ENCODE results near the gene FAM151A.

The FAM151A gene

GRCh38 chr1:54604051-54604450, 19.3 kb downstream of the FAM151A start:
- DNase-seq (ENCODE audit: low read depth in 2 of 2) = no peak

DNA sequence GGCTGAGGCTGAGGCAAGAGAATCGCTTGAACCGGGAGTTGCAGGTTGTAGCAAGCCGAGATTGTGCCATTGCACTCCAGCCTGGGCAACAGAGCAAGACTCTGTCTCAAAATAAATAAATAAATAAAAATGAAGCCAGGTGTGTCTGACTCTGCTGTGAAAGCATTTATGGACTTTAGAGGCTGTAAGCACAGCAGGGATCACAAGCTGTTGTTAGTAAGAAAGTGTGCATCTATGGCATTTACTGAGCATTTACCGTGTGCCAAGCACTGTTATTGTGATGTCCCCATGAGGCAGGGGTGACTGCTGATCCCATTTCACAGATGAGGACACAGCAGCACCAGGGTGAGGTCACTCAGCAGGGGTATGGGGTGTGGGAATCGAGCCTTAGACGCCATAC, 20.1 kb downstream of the FAM151A start:
- no peak for DNase-seq (ENCODE audit: low read depth in 2 of 2)

DNA sequence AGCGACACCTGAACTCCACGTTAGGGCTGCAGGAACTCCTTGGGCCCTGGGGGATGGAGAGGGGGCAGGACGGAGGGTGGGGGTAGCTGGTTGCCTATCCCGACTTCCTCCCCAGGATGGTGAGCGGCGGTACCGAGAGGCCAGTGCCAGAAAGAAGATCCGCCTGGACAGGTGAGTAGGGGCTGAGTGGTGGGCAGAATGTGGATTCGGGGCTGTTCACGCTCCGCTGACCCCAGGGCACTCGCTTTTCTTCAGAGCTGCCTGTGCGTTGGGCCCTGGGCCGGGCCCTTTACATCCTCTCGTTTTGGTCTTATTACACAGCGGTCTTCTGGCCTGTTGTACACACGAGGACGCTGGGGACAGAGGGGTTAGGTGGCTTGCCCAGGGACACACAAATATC, 20.8 kb downstream of the FAM151A start:
- no peak for DNase-seq (ENCODE audit: low read depth in 2 of 2)

- DNase-seq (ENCODE audit: low read depth in 2 of 2) = no peak
Measured at GRCh38 chr1:54601730-54602129, 21.6 kb downstream of the FAM151A start.

GRCh38 chr1:54600947-54601721, 22.2 kb downstream of the FAM151A start:
- DNase-seq (ENCODE audit: low read depth in 2 of 2) = no peak

DNA sequence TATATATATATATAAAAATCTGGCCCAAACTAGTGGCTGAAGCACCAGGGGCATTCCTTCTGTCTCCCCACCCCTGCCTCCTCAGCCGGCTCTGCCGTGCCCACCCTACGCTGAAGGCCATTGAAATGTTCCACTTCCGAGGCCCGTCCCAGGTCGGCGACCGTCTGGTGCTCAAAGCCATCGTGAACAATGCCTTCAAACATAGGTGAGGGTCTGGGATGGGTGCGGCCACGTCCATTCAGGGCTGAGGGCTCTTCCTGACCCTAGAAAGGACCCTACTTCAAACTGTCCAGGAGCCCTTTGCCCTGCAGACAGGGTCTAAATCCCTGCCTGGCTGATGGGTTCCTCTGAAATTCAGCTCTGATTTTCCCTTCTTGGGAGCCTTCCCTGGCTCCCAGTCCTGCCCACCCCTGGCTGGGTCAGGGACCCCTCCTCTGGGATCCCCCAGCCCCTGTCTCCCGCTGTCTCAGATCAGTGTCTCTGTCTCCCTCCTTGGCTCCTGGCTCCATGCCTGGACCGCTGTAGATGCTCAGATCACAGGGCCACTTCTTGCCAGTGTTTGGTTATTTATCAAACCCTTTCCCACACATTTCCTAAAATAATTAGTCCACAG, 24.0 kb downstream of the FAM151A start:
- DNase-seq (ENCODE audit: low read depth in 2 of 2) = no peak

GRCh38 chr1:54597455-54598030, 25.8 kb downstream of the FAM151A start:
- DNase-seq (ENCODE audit: low read depth in 2 of 2) = no peak

DNA sequence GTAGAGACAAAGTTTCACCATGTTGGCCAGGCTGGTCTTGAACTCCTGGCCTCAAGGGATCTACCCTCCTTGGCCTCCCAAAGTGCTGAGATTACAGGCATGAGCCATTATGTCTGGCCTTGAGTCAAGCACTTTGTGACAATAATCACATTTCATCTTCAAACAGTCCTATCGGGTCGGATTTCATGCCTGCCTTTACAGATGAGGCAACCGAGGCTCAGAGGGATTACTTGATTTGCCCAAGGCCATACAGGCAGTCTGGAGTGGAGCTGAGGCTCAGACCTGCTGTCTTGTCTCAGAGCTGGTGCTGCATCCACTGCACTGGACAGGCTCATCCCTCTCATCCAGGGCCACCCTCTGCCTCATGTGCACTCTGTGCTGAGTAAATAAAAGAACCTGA, 26.6 kb downstream of the FAM151A start:
- DNase-seq (ENCODE audit: low read depth in 2 of 2) = no peak

DNA sequence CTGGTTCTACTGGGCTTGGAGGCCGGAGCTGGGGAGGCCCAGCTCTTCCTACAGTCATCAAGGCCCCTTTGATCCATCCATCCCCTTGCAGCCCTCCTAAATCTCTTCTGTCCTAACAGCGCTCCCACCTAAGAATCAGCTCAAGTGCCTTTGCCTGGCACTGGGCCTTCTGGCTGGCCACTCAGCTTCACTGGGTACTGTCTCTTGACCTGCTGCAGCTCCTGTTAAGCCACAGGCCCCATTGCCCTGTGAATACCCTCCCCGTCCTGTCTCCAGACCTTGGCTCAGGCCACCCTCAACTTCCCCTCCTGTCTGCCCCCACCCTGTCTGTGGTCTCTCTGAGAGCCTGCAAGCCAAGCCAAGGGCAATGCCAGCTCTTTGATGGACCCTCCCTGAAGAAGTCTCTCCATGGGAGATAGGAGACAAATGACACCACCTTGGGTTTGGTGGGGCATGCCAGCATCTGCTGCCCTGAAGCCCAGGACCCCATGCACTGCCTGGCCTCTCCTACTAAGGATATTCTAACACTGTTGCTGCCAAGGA, 27.3 kb downstream of the FAM151A start:
- no peak for DNase-seq (ENCODE audit: low read depth in 2 of 2)

DNA sequence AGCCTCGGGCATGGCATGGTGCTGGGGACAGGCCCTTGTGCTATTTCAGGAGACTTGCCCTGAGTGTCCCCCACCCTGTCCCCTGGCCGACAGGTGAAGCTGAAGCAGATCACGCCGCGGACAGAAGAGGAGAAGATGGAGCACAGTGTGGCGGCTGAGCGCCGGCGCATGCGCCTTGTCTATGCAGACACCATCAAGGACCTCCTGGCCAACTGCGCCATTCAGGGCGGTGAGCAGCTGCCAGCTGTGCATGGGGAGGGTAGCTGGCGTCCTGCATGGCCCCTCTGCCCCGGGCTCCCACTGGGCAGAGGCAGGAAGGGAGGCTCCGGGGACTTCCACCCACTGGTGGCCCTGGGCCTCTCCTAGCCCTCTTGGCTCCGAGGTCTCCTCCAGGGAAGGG, 28.9 kb downstream of the FAM151A start:
- DNase-seq (ENCODE audit: low read depth in 2 of 2) = no peak

GRCh38 chr1:54593571-54594160, 29.7 kb downstream of the FAM151A start:
- DNase-seq (ENCODE audit: low read depth in 2 of 2) = no peak

GRCh38 chr1:54591127-54591756, 32.1 kb downstream of the FAM151A start:
- DNase-seq (ENCODE audit: low read depth in 2 of 2) = no peak

- no peak for DNase-seq (ENCODE audit: low read depth in 2 of 2)
Measured at GRCh38 chr1:54588377-54588776, 34.9 kb downstream of the FAM151A start.

DNA sequence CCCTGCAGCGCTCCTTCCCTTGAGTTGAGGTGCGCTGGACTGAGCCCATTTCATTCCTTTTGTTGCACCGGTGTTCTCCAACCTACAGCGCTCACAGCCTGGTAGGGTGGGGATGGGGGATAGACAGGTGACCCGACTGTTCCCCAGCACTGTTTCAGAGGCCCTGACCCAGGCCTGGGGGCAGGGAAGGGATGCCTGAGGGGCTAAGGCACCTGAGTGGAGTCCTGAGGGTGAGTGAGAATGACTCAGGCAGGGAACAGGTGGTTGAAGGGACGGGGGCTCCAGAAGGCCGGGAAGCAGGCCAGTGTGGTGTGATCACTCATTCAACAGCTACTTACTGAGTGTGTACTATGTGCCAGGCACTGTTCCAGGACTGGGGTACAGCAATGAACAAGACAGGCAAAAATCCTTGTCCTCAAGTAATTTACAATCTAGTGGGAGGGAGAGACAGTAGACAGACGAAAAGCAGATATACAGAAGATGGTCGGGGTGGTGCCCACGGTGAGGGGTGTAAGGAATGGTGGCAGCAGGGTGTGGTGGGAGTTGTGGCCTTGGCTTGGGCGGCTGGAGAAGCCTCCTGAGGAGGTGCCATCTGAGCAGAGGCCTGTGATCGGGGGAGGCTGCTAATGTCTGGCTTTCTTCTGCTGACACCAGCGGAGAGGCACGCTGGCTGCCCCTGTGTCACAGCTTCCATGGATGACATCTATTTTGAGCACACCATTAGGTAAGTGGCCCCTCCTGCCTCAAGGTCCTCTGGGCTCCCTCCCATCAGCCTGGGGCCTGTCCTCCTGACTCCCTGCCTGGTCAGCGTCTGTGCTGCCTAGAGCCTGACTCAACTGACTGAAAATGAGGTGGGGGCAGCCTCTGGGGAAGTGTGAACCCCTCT, 37.9 kb downstream of the FAM151A start:
- DNase-seq (ENCODE audit: low read depth in 2 of 2) = no peak

- DNase-seq (ENCODE audit: low read depth in 2 of 2) = no peak
Measured at GRCh38 chr1:54584575-54584974, 38.8 kb downstream of the FAM151A start.

GRCh38 chr1:54583871-54584270, 39.5 kb downstream of the FAM151A start:
- no peak for DNase-seq (ENCODE audit: low read depth in 2 of 2)

DNA sequence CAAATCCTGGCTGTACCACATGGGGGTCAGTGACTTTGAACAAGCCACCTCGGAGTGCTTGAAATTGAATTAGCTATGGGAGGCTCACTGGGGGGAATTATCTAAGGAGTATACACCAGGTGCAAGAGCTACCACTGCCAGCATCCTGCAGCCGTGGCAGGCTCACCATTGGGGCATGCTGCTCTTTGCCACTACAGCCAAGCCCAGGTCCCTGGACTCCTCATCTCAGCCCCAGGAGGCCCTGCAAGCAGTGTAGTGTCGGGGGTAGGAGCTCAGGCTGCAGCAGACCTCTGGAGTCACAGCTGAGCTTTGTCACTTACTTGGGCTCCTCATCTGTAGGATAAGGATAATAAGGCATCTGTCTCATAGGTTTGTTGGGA, 40.0 kb downstream of the FAM151A start:
- no peak for DNase-seq (ENCODE audit: low read depth in 2 of 2)

DNA sequence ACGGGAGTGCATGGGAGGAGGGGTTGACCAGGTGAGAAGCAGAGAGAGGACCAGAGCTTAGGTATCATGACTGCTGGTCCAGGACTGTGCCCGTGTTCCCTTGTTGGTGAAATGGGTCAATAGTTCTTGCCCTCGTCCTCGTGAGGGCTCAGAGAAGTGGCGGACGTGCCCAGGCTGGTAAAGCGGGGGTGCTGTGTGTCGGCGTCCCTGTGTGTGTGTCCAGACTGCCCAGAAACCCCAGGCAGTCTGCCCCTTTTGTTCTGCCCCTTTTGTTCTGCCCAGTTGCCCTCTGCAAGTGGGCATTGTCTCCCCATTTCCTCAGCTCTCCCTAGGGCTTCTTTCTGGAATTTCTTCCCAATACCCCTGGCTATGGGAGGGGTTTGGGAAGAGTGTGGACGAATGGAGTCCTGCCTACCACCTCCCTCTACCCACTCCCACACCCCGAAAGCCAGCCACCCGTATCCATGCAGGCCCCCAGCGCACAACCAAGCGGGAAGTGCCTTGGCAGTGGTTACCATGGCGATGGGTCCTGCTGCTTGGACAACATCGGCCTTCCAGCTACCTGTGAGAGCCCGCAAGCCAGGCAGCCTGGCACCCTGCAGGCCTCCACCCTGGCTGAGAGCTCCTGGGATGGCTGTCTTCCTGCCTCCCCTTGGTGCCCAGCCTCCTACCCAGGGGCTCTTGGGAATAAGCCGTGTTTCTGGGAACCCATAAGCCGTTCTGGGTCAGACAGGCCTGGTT, 40.6 kb downstream of the FAM151A start:
- DNase-seq (ENCODE audit: low read depth in 2 of 2) = no peak

DNA sequence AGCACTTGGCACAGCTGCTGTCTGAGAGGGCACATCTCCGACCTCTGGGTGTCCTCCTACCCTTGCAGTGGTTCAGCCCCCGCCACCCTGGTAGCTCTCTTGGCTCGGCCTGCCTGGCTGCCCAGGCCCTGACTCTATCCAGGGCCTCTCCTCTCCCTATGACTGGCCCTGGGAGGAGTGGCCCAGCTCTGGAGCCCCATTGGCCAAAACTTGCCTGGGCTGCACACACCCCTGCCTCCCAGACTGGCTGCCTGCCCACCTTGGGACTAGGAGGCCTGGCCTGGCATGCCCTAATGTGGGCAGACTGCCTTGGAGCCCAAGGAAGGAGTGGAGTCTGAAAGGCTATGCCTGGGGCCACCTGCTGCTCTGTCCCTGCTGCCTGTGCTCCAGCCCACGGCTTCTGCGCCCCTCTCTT, 41.7 kb downstream of the FAM151A start:
- no peak for DNase-seq (ENCODE audit: low read depth in 2 of 2)

- DNase-seq (ENCODE audit: low read depth in 2 of 2) = no peak
Measured at GRCh38 chr1:54580856-54581550, 42.3 kb downstream of the FAM151A start.

All from stimulated activated CD8-positive, alpha-beta memory T cell treated with anti-CD3 and anti-CD28 coated beads, Interleukin-7, amount 100 ng/mL, for 4 hours (primary cell).